ENCODE results near the gene ANTXR2. TPM values are rescaled to one million over a fixed set of nuclear protein-coding genes. Genes with fewer than 3 reads are reported as not detected.
"Not testable (repeated sequence)": the region's sequence is repeated elsewhere in the genome, so short reads cannot be mapped to it uniquely, and the experiment has no call there.

ANTXR2 gene
- total RNA-seq, 1 donor from 2014 or later: 64.6 TPM

DNA sequence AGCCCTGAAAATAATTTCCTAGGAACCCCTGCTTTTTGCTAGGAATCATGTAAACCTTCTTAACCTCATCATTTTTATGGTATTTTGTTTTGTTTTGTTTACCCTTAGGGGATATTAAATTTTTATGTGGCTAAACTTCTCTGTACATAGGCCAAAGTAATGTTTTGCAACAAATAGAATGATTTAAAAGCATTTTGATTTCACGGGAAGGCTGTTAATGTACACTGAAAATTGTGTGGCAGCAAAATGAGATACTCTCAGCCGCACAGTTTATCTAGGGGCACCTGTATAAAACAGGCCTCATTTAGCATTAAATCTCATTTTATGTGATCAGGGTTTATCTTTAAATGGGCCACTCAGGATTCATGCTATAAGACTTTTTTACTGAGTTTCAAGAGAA, 175.0 kb downstream of the ANTXR2 start:
- Histone ChIP-seq H3K36me3 (no peaks in the 10 kb centered on the region), H3K4me3 (no peak overlapping the region), H3K27ac (no peak overlapping the region), H3K9me3 (no peaks in the 10 kb centered on the region), H3K27me3 (no peaks in the 10 kb centered on the region), H3K4me1 (peaks cover 5% of the 10 kb centered on the region)
- intact Hi-C loops (cut with DNase I): no loop called here
- no peak for TF ChIP-seq POLR2AphosphoS5 (IDR thresholded peaks at IDR 0.05; ENCODE audit: insufficient read depth in 1 of 2, low read depth in 1 of 2)
- TF ChIP-seq, protein P1, sequence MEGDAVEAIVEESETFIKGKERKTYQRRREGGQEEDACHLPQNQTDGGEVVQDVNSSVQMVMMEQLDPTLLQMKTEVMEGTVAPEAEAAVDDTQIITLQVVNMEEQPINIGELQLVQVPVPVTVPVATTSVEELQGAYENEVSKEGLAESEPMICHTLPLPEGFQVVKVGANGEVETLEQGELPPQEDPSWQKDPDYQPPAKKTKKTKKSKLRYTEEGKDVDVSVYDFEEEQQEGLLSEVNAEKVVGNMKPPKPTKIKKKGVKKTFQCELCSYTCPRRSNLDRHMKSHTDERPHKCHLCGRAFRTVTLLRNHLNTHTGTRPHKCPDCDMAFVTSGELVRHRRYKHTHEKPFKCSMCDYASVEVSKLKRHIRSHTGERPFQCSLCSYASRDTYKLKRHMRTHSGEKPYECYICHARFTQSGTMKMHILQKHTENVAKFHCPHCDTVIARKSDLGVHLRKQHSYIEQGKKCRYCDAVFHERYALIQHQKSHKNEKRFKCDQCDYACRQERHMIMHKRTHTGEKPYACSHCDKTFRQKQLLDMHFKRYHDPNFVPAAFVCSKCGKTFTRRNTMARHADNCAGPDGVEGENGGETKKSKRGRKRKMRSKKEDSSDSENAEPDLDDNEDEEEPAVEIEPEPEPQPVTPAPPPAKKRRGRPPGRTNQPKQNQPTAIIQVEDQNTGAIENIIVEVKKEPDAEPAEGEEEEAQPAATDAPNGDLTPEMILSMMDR (IDR thresholded peaks at IDR 0.05): no peak
- no peak for TF ChIP-seq POLR2A (IDR thresholded peaks at IDR 0.05)
- DNase-seq (ENCODE audit: extremely low spot score in 2 of 2): no peak

DNA sequence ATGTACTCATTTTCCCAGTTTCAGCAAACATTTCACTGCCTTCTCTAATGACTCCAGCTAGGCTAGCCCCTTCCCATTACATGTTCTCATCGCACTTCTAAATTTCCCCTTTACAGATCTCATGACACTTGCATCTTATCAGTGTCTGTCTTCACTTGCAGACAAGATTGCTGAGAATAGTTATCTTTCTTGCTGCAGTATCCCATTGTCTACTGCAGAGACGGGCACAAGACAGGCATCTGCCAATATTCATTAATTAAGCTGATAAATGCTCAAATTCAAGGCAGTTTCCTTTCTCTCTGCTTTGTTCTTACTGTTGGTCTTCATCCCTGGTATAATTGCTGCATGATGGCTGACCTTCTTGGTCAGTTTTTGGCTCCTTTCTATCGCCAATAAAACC, 175.9 kb downstream of the ANTXR2 start:
- no peak overlapping the region for H3K27ac ChIP-seq
- peaks cover 5% of the 10 kb centered on the region for H3K4me1 ChIP-seq
- no peaks in the 10 kb centered on the region for H3K36me3 ChIP-seq
- intact Hi-C loops (cut with DNase I): no loop called here
- H3K4me3 ChIP-seq: no peak overlapping the region
- DNase-seq (ENCODE audit: extremely low spot score in 2 of 2): no peak
- H3K9me3 ChIP-seq: no peaks in the 10 kb centered on the region
- no peaks in the 10 kb centered on the region for H3K27me3 ChIP-seq
- no peak for TF ChIP-seq POLR2AphosphoS5 (IDR thresholded peaks at IDR 0.05; ENCODE audit: insufficient read depth in 1 of 2, low read depth in 1 of 2)
- TF ChIP-seq POLR2A (IDR thresholded peaks at IDR 0.05): no peak
- TF ChIP-seq, protein P1 (IDR thresholded peaks at IDR 0.05): no peak

DNA sequence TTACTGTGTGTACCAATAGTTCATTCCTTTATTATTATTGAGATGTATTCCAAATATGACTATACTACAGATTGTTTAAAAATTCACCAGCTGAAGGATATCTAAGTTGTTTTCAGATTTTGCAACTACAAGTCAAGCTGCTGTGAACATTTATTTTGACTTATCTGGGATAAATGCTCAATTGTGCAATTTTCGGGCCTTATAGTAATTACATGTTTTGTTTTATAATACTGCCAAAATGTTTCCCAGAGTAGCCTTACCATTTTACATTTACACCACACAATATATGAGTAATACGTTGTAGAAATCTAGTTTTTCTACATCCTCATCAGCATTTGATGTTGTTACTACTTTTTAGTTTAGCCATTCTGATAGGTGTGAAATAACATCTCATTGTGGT, 179.6 kb downstream of the ANTXR2 start:
- H3K27me3 ChIP-seq: no peaks in the 10 kb centered on the region
- TF ChIP-seq POLR2AphosphoS5 (IDR thresholded peaks at IDR 0.05; ENCODE audit: insufficient read depth in 1 of 2, low read depth in 1 of 2) (no peak), POLR2A (IDR thresholded peaks at IDR 0.05) (no peak)
- TF ChIP-seq, protein P1 (IDR thresholded peaks at IDR 0.05): no peak
- no peak overlapping the region for H3K4me3 ChIP-seq
- peaks cover 5% of the 10 kb centered on the region for H3K4me1 ChIP-seq
- no peak overlapping the region for H3K27ac ChIP-seq
- DNase-seq (ENCODE audit: extremely low spot score in 2 of 2): no peak
- H3K36me3 ChIP-seq: no peaks in the 10 kb centered on the region
- intact Hi-C loops (cut with DNase I): no loop called here
- no peaks in the 10 kb centered on the region for H3K9me3 ChIP-seq

- H3K4me3 ChIP-seq; H3K4me1 ChIP-seq; H3K36me3 ChIP-seq; H3K27me3 ChIP-seq; DNase-seq (ENCODE audit: extremely low spot score in 2 of 2); H3K27ac ChIP-seq; H3K9me3 ChIP-seq; intact Hi-C loops (cut with DNase I): not testable (repeated sequence)
Observed at GRCh38 chr4:79889026-79889425, 184.0 kb downstream of the ANTXR2 start.

- H3K36me3 ChIP-seq: no peaks in the 10 kb centered on the region
- no peak for TF ChIP-seq POLR2A (IDR thresholded peaks at IDR 0.05)
- TF ChIP-seq POLR2AphosphoS5 (IDR thresholded peaks at IDR 0.05; ENCODE audit: insufficient read depth in 1 of 2, low read depth in 1 of 2): no peak
- TF ChIP-seq, protein P1 (IDR thresholded peaks at IDR 0.05): no peak
- intact Hi-C loops (cut with DNase I): no loop called here
- no peaks in the 10 kb centered on the region for H3K4me1 ChIP-seq
- no peak overlapping the region for H3K27ac ChIP-seq
- no peak for DNase-seq (ENCODE audit: extremely low spot score in 2 of 2)
- no peaks in the 10 kb centered on the region for H3K27me3 ChIP-seq
- no peaks in the 10 kb centered on the region for H3K9me3 ChIP-seq
- H3K4me3 ChIP-seq: no peak overlapping the region
Observed at GRCh38 chr4:79886557-79886956, 186.5 kb downstream of the ANTXR2 start.

GRCh38 chr4:79886021-79886420, 187.0 kb downstream of the ANTXR2 start:
- no peak for TF ChIP-seq POLR2AphosphoS5 (IDR thresholded peaks at IDR 0.05; ENCODE audit: insufficient read depth in 1 of 2, low read depth in 1 of 2)
- no peak for TF ChIP-seq POLR2A (IDR thresholded peaks at IDR 0.05)
- TF ChIP-seq, protein P1 (IDR thresholded peaks at IDR 0.05): no peak
- no peaks in the 10 kb centered on the region for H3K27me3 ChIP-seq
- no peak overlapping the region for H3K27ac ChIP-seq
- no peak overlapping the region for H3K4me3 ChIP-seq
- no peak for DNase-seq (ENCODE audit: extremely low spot score in 2 of 2)
- no peaks in the 10 kb centered on the region for H3K36me3 ChIP-seq
- H3K4me1 ChIP-seq: no peaks in the 10 kb centered on the region
- H3K9me3 ChIP-seq: no peaks in the 10 kb centered on the region
- intact Hi-C loops (cut with DNase I): no loop called here

All from vagina (tissue), 2 donors.